ENCODE data around the gene BOD1.
"Not testable (repeated sequence)": the region's sequence is repeated elsewhere in the genome, so short reads cannot be mapped to it uniquely, and the experiment has no call there.

The BOD1 gene

GRCh38 chr5:173614591-173614990, 1.9 kb downstream of the BOD1 start:
- DNase-seq = no peak

- DNase-seq = no peak
These were observed 2.9 kb downstream of the BOD1 start for GRCh38 chr5:173613433-173614159.

- DNase-seq = no peak
These were observed 3.5 kb downstream of the BOD1 start for GRCh38 chr5:173612948-173613347.

GRCh38 chr5:173611706-173612105, 4.7 kb downstream of the BOD1 start:
- no peak for DNase-seq

GRCh38 chr5:173604141-173604540, 12.3 kb downstream of the BOD1 start:
- no peak for DNase-seq

- no peak for DNase-seq
These were observed 14.0 kb downstream of the BOD1 start for GRCh38 chr5:173602423-173602822.

GRCh38 chr5:173598686-173599085, 17.8 kb downstream of the BOD1 start:
- no peak for DNase-seq

GRCh38 chr5:173597304-173597703, 19.1 kb downstream of the BOD1 start:
- no peak for DNase-seq

GRCh38 chr5:173595841-173596240, 20.6 kb downstream of the BOD1 start:
- DNase-seq = no peak

- DNase-seq = no peak
These were observed 22.4 kb downstream of the BOD1 start for GRCh38 chr5:173594061-173594460.

- DNase-seq = no peak
These were observed 24.3 kb downstream of the BOD1 start for GRCh38 chr5:173592050-173592669.

GRCh38 chr5:173591056-173591514, 25.4 kb downstream of the BOD1 start:
- no peak for DNase-seq

- DNase-seq = no peak
These were observed 25.9 kb downstream of the BOD1 start for GRCh38 chr5:173590436-173591055.

GRCh38 chr5:173586133-173586532, 30.3 kb downstream of the BOD1 start:
- not testable (repeated sequence) for DNase-seq

GRCh38 chr5:173583346-173583745, 33.1 kb downstream of the BOD1 start:
- no peak for DNase-seq

GRCh38 chr5:173582216-173583111, 34.0 kb downstream of the BOD1 start:
- DNase-seq = no peak

GRCh38 chr5:173581408-173582215, 34.8 kb downstream of the BOD1 start:
- no peak for DNase-seq

GRCh38 chr5:173578947-173579615, 37.4 kb downstream of the BOD1 start:
- no peak for DNase-seq

GRCh38 chr5:173577817-173578216, 38.6 kb downstream of the BOD1 start:
- no peak for DNase-seq

GRCh38 chr5:173577166-173577565, 39.3 kb downstream of the BOD1 start:
- DNase-seq = no peak

- DNase-seq = no peak
These were observed 40.5 kb downstream of the BOD1 start for GRCh38 chr5:173575985-173576384.

GRCh38 chr5:173574983-173575382, 41.5 kb downstream of the BOD1 start:
- DNase-seq = no peak
